ENCODE measurements around the gene PHACTR2. TPM values are rescaled to one million over a fixed set of nuclear protein-coding genes. Genes with fewer than 3 reads are reported as not detected.
"Not testable (repeated sequence)": the region's sequence is repeated elsewhere in the genome, so short reads cannot be mapped to it uniquely, and the experiment has no call there.

The PHACTR2 gene
- total and polyA plus RNA-seq, 3 donors from 2014 or later, result 18.3 to 121 (median 102) TPM

DNA sequence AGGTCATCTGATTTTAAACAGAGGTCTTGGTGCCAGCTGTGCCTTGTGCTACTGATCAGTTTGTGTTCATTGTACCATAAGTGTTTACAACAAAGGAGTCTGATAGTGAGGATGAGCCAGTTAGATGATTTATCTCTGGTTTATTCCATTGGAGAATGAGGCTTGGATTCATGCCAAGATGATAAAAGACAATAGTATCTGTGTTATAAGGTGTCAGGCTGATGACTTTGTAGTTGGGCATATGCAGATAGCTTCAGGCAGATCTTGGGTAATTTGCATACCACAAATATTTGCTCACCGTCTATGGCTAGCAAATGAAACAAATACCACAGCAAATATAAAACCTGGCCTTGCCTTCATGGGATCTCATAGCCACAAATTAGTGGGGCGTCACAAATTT, 43.3 kb upstream of the PHACTR2 start:
- Histone ChIP-seq H3K4me3 (no peak overlapping the region), H3K36me3 (ENCODE audit: low read depth, missing control alignments) (no peaks in the 10 kb centered on the region), H3K9me3 (no peaks in the 10 kb centered on the region), H3K27me3 (no peaks in the 10 kb centered on the region), H3K27ac (no peak overlapping the region), H3K4me1 (peaks cover 8% of the 10 kb centered on the region)
- 69 to 71% methylated on average over 2 of the region's 2 CpGs for WGBS, 2 donors
- no peak for DNase-seq
- no peak for TF ChIP-seq POLR2A (IDR thresholded peaks at IDR 0.05)
- TF ChIP-seq CTCF (IDR thresholded peaks at IDR 0.05), result no peak
- intact Hi-C loops (cut with DNase I; ENCODE audit: low total_unique reads), result no loop called here

GRCh38 chr6:143637691-143638090, 40.1 kb upstream of the PHACTR2 start:
- H3K27ac ChIP-seq, result no peak overlapping the region
- DNase-seq, result no peak
- no peaks in the 10 kb centered on the region for H3K36me3 ChIP-seq (ENCODE audit: low read depth, missing control alignments)
- H3K9me3 ChIP-seq, result no peaks in the 10 kb centered on the region
- H3K27me3 ChIP-seq, result no peaks in the 10 kb centered on the region
- TF ChIP-seq CTCF (IDR thresholded peaks at IDR 0.05) (no peak), POLR2A (IDR thresholded peaks at IDR 0.05) (no peak)
- no peak overlapping the region for H3K4me3 ChIP-seq
- H3K4me1 ChIP-seq, result peaks cover 8% of the 10 kb centered on the region
- intact Hi-C loops (cut with DNase I; ENCODE audit: low total_unique reads), result no loop called here
- WGBS, 2 donors, result 62 to 66% methylated on average over 3 of the region's 3 CpGs

DNA sequence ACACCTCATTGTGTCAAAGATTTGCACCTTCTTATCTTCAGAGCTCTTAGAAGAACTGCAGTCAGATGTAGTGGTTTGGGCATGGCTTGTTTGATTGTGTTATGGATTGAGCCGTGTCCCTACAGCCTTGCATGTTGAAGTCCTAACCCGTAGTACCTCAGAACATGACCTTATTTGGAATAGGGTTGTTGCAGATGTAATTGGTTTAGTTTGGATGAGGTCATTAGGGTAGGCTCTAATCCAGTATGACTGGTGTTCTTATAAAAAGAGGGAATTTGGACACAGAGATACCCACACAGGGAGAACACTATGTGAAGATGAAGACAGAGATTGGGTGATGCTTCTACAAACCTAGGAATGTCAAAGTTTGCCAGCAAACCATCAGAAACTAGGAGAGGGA, 35.4 kb upstream of the PHACTR2 start:
- no peak for DNase-seq
- Histone ChIP-seq H3K27me3 (no peaks in the 10 kb centered on the region), H3K36me3 (ENCODE audit: low read depth, missing control alignments) (no peaks in the 10 kb centered on the region), H3K9me3 (no peaks in the 10 kb centered on the region), H3K4me3 (no peak overlapping the region), H3K27ac (no peak overlapping the region), H3K4me1 (no peaks in the 10 kb centered on the region)
- no peak for TF ChIP-seq POLR2A (IDR thresholded peaks at IDR 0.05)
- no peak for TF ChIP-seq CTCF (IDR thresholded peaks at IDR 0.05)
- intact Hi-C loops (cut with DNase I; ENCODE audit: low total_unique reads), result no loop called here
- 75 to 84% methylated on average over 2 of the region's 2 CpGs for WGBS, 2 donors

- intact Hi-C loops (cut with DNase I; ENCODE audit: low total_unique reads), result no loop called here
- Histone ChIP-seq H3K27ac (no peak overlapping the region), H3K9me3 (no peaks in the 10 kb centered on the region), H3K27me3 (no peaks in the 10 kb centered on the region), H3K4me3 (no peak overlapping the region), H3K4me1 (no peaks in the 10 kb centered on the region), H3K36me3 (ENCODE audit: low read depth, missing control alignments) (no peaks in the 10 kb centered on the region)
- DNase-seq, result no peak
- WGBS, 2 donors, result 65 to 82% methylated on average over 3 of the region's 3 CpGs
- TF ChIP-seq CTCF (IDR thresholded peaks at IDR 0.05), result no peak
- no peak for TF ChIP-seq POLR2A (IDR thresholded peaks at IDR 0.05)
Measured at GRCh38 chr6:143647191-143647590, 30.6 kb upstream of the PHACTR2 start.

DNA sequence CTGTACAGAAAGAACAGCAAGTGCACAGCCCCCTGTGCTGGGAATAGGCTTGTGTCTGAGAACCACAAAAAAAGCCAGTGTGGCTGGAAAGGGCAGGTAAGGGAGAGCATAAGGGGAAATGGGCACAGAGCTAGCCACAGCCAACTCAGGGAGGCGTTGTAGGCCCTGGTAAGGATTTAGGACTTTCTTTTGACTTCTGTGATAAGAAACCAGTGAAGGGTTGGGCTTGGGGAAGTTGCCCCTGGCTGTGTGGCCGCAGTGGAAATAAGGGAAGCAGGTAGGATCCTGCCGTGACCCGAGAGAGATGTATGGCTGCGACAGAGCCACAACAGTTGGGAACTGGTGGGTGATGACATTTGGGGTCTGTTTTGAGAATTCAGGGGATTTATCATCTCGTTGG, 30.0 kb upstream of the PHACTR2 start:
- H3K27ac ChIP-seq, result no peak overlapping the region
- WGBS, 2 donors, result 88 to 90% methylated on average over 6 of the region's 6 CpGs
- no peaks in the 10 kb centered on the region for H3K9me3 ChIP-seq
- H3K36me3 ChIP-seq (ENCODE audit: low read depth, missing control alignments), result no peaks in the 10 kb centered on the region
- no peaks in the 10 kb centered on the region for H3K4me1 ChIP-seq
- H3K4me3 ChIP-seq, result no peak overlapping the region
- intact Hi-C loops (cut with DNase I; ENCODE audit: low total_unique reads), result no loop called here
- TF ChIP-seq POLR2A (IDR thresholded peaks at IDR 0.05) (no peak), CTCF (IDR thresholded peaks at IDR 0.05) (no peak)
- no peak for DNase-seq
- H3K27me3 ChIP-seq, result no peaks in the 10 kb centered on the region

DNA sequence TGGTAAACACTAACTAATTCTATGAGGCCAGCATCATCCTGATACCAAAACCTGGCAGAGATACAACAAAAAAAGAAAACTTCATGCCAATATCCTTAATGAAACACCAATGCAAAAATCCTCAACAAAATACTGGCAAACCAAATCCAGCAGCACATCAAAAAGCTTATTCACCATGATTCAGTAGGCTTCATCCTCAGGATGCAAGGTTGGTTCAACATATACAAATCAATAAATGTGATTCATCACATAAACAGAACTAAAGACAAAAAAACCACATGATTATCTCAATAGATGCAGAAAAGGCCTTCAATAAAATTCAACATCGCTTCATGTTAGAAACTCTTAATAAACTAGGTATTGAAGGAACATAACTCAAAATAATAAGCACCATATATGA, 28.4 kb upstream of the PHACTR2 start:
- H3K36me3 ChIP-seq (ENCODE audit: low read depth, missing control alignments); H3K4me3 ChIP-seq; DNase-seq; H3K9me3 ChIP-seq; H3K27me3 ChIP-seq; H3K27ac ChIP-seq; H3K4me1 ChIP-seq; intact Hi-C loops (cut with DNase I; ENCODE audit: low total_unique reads): not testable (repeated sequence)
- whole genome bisulfite sequencing, 2 donors, result 94 to 98% methylated on average over 1 of the region's 1 CpG

GRCh38 chr6:143651328-143651727, 26.4 kb upstream of the PHACTR2 start:
- intact Hi-C loops (cut with DNase I; ENCODE audit: low total_unique reads); H3K27me3 ChIP-seq: not testable (repeated sequence)
- WGBS, 2 donors, result 93 to 100% methylated on average over 4 of the region's 4 CpGs

More at GRCh38 chr6:143651328-143651727, 26.4 kb upstream of the PHACTR2 start:
- not testable (repeated sequence) for H3K36me3 ChIP-seq (ENCODE audit: low read depth, missing control alignments); H3K4me1 ChIP-seq; H3K4me3 ChIP-seq; H3K27ac ChIP-seq; H3K9me3 ChIP-seq; DNase-seq

Data from testis (tissue), 3 donors.